H9 (cell line): ENCODE data around the gene WNT2. TPM values are rescaled to one million over a fixed set of nuclear protein-coding genes. Genes with fewer than 3 reads are reported as not detected.

Experiments
- DNase-seq: peaks from one replicate; pipeline ENCODE4 v3.0.0-alpha.2; 2017
- H2AFZ ChIP-seq: one replicate; pipeline ENCODE4 v1.6.1; 2013; ENCODE audit warnings: mild to moderate bottlenecking, low read length, control low read depth, moderate library complexity
- H2AK5ac ChIP-seq: 2 replicates; pipeline ENCODE4 v1.6.1; 2013; ENCODE audit warnings: low read length, control low read depth, mixed read lengths; ENCODE audit not compliant: insufficient read length
- H2BK120ac ChIP-seq: one replicate; pipeline ENCODE4 v1.6.1; 2013; ENCODE audit warnings: low read depth, mild to moderate bottlenecking, low read length, control low read depth, inconsistent platforms; ENCODE audit not compliant: poor library complexity, severe bottlenecking
- H2BK12ac ChIP-seq: 2 replicates; pipeline ENCODE4 v1.6.1; 2013; ENCODE audit warnings: low read length, control low read depth, mixed read lengths, low read depth; ENCODE audit not compliant: insufficient read length
- H2BK15ac ChIP-seq: 2 replicates; pipeline ENCODE4 v1.6.1; 2013; ENCODE audit warnings: low read depth, low read length, control low read depth
- H2BK20ac ChIP-seq: one replicate; pipeline ENCODE4 v1.6.1; 2013; ENCODE audit warnings: low read depth, mild to moderate bottlenecking, low read length, control low read depth, inconsistent platforms; ENCODE audit not compliant: poor library complexity, severe bottlenecking
- H2BK5ac ChIP-seq: 2 replicates; pipeline ENCODE4 v1.6.1; 2013; ENCODE audit warnings: low read length, control low read depth, mixed read lengths; ENCODE audit not compliant: insufficient read length
- H3K14ac ChIP-seq: 2 replicates; pipeline ENCODE4 v1.6.1; 2013; ENCODE audit warnings: low read length, control low read depth; ENCODE audit not compliant: insufficient read depth
- H3K18ac ChIP-seq: 2 replicates; pipeline ENCODE4 v1.6.1; 2013; ENCODE audit warnings: low read depth, mild to moderate bottlenecking, mixed read lengths, low read length, control low read depth; ENCODE audit not compliant: insufficient read length
- H3K23ac ChIP-seq: 2 replicates; pipeline ENCODE4 v1.6.1; 2013; ENCODE audit warnings: low read length, control low read depth, mixed read lengths, low read depth; ENCODE audit not compliant: insufficient read length
- H3K23me2 ChIP-seq: 2 replicates; pipeline ENCODE4 v1.6.1; 2013; ENCODE audit warnings: low read depth, mild to moderate bottlenecking, mixed read lengths, low read length, control low read depth; ENCODE audit not compliant: insufficient read length, poor library complexity, severe bottlenecking
- H3K27ac ChIP-seq: 2 replicates; pipeline ENCODE4 v1.5.1; 2013; ENCODE audit warnings: low read length, control low read depth, mixed read lengths, low read depth; ENCODE audit not compliant: insufficient read length
- H3K27me3 ChIP-seq: 2 replicates; pipeline ENCODE4 v1.6.1; 2013; ENCODE audit warnings: low read length, control low read depth, inconsistent platforms; ENCODE audit not compliant: insufficient read depth
- H3K4ac ChIP-seq: 2 replicates; pipeline ENCODE4 v1.6.1; 2013; ENCODE audit warnings: low read depth, mild to moderate bottlenecking, control low read depth, inconsistent platforms, low read length, moderate library complexity
- H3K4me1 ChIP-seq: 2 replicates; pipeline ENCODE4 v1.6.1; 2013; ENCODE audit warnings: low read length, control low read depth, inconsistent platforms; ENCODE audit not compliant: insufficient read depth
- H3K4me2 ChIP-seq: 2 replicates; pipeline ENCODE4 v1.6.1; 2013; ENCODE audit warnings: low read length, control low read depth, mixed read lengths; ENCODE audit not compliant: insufficient read length, insufficient read depth
- H3K56ac ChIP-seq: 2 replicates; pipeline ENCODE4 v1.6.1; 2013; ENCODE audit warnings: low read depth, mild to moderate bottlenecking, mixed read lengths, low read length, control low read depth; ENCODE audit not compliant: insufficient read length
- H3K79me1 ChIP-seq: 2 replicates; pipeline ENCODE4 v1.6.1; 2013; ENCODE audit warnings: low read depth, mild to moderate bottlenecking, moderate library complexity, low read length, control low read depth, inconsistent platforms; ENCODE audit not compliant: insufficient read depth, poor library complexity, severe bottlenecking
- H3K79me2 ChIP-seq: 2 replicates; pipeline ENCODE4 v1.6.1; 2013; ENCODE audit warnings: low read length, control low read depth, inconsistent platforms; ENCODE audit not compliant: insufficient read depth
- H3K9ac ChIP-seq: 2 replicates; pipeline ENCODE4 v1.6.1; 2013; ENCODE audit warnings: low read length, control low read depth, mixed read lengths; ENCODE audit not compliant: insufficient read length; ENCODE audit errors: extremely low read depth
- H3K9me3 ChIP-seq: one replicate; pipeline ENCODE4 v1.6.1; 2013; ENCODE audit warnings: low read depth, low read length, inconsistent platforms; ENCODE audit not compliant: control insufficient read depth
- H3T11ph ChIP-seq: one replicate; pipeline ENCODE4 v1.6.1; 2013; ENCODE audit warnings: mild to moderate bottlenecking, low read length, control low read depth, inconsistent platforms
- H4K20me1 ChIP-seq: one replicate; pipeline ENCODE4 v1.6.1; 2013; ENCODE audit not compliant: control insufficient read depth, insufficient read length, insufficient read depth
- H4K5ac ChIP-seq: 2 replicates; pipeline ENCODE4 v1.6.1; 2013; ENCODE audit warnings: low read depth, mild to moderate bottlenecking, mixed read lengths, low read length, control low read depth; ENCODE audit not compliant: insufficient read length
- H4K8ac ChIP-seq: replicated peaks from 2 replicates; pipeline ENCODE4 v1.6.1; 2013; ENCODE audit warnings: low read length, control low read depth, mixed read lengths, low read depth; ENCODE audit not compliant: insufficient read length
- H4K91ac ChIP-seq: 2 replicates; pipeline ENCODE4 v1.6.1; 2013; ENCODE audit warnings: low read depth, mild to moderate bottlenecking, moderate library complexity, mixed read lengths, low read length, control low read depth; ENCODE audit not compliant: insufficient read length
- H3K27ac Mint-ChIP-seq, 3 experiments: 2 replicates in 2 of 3; 3 replicates in 1 of 3; pipeline ENCODE4 v1.8.0; 2020 to 2021; ENCODE audit warnings: mixed read lengths in 3 of 3, mild to moderate bottlenecking in 1 of 3, moderate library complexity in 1 of 3
- H3K27me3 Mint-ChIP-seq: 2 replicates; pipeline ENCODE4 v1.8.0; 2021; ENCODE audit warnings: low read depth, mild to moderate bottlenecking, moderate library complexity, mixed read lengths
- H3K36me3 Mint-ChIP-seq, 3 experiments: 2 replicates in 2 of 3; 3 replicates in 1 of 3; pipeline ENCODE4 v1.8.0; 2020 to 2021; ENCODE audit warnings: low read depth in 3 of 3, mixed read lengths in 3 of 3; ENCODE audit not compliant: insufficient read depth in 1 of 3
- H3K4me1 Mint-ChIP-seq, 2 experiments: 2 replicates each; pipeline ENCODE4 v1.8.0; 2020; ENCODE audit warnings: mixed read lengths in 2 of 2
- H3K4me3 Mint-ChIP-seq, 2 experiments: 2 replicates in 1 of 2; 3 replicates in 1 of 2; pipeline ENCODE4 v1.8.0; 2020 to 2021; ENCODE audit warnings: mild to moderate bottlenecking in 2 of 2, mixed read lengths in 2 of 2, moderate library complexity in 1 of 2
- H3K9me3 Mint-ChIP-seq, 2 experiments: 2 replicates in 1 of 2; 3 replicates in 1 of 2; pipeline ENCODE4 v1.8.0; 2020; ENCODE audit warnings: mild to moderate bottlenecking in 2 of 2, mixed read lengths in 2 of 2, moderate library complexity in 1 of 2
- WGBS: extraction: QIAGEN DNeasy Blood & Tissue Kit; methylation state at CpG from one replicate; pipeline ENCODE4 v1.1.7; 2013; ENCODE audit warnings: missing lambda C conversion rate, low lambda C conversion rate, mixed read lengths; ENCODE audit not compliant: insufficient read length; ENCODE audit errors: extremely low coverage; 5-methylcytosine and 5-hydroxymethylcytosine counted together
- total RNA-seq: library from RNA; stranded (reverse); gene quantifications from 2 replicates; pipeline ENCODE4 v1.2.1, GENCODE V29; 2021
- TF ChIP-seq, protein P1 (sequence below): fragments of 200-600 bp; sonication (generic); conservative IDR thresholded peaks from 3 replicates; pipeline ENCODE4 v1.8.0; 2021; ENCODE audit warnings: antibody characterized with exemption, mild to moderate bottlenecking

WNT2 gene
- total RNA-seq, 1 experiment from 2014 or later, result not detected

DNA sequence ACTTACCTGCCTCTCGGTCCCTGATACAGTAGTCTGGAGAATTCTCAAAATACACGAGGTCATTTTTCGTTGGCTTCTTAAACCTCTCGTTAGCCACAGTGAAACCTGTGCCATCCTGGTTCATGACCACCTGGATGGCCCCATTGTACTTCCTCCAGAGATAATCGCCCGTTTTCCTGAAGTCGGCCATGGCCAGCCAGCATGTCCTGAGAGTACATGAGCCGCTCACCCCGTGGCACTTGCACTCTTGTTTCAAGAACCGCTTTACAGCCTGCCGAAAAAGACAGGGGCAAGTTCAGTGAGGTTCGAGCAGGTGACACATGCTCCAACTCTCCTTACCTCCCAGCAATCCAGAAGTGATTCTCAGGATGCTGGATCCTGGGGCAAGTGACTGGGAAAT is 25.3 kb downstream of the WNT2 start:
- TF ChIP-seq, protein P1, sequence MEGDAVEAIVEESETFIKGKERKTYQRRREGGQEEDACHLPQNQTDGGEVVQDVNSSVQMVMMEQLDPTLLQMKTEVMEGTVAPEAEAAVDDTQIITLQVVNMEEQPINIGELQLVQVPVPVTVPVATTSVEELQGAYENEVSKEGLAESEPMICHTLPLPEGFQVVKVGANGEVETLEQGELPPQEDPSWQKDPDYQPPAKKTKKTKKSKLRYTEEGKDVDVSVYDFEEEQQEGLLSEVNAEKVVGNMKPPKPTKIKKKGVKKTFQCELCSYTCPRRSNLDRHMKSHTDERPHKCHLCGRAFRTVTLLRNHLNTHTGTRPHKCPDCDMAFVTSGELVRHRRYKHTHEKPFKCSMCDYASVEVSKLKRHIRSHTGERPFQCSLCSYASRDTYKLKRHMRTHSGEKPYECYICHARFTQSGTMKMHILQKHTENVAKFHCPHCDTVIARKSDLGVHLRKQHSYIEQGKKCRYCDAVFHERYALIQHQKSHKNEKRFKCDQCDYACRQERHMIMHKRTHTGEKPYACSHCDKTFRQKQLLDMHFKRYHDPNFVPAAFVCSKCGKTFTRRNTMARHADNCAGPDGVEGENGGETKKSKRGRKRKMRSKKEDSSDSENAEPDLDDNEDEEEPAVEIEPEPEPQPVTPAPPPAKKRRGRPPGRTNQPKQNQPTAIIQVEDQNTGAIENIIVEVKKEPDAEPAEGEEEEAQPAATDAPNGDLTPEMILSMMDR, result no peak
- H3K9me3 Mint-ChIP-seq, result no peaks in the 10 kb centered on the region; a peak in 1 of 5 replicates
- no peak overlapping the region for H3T11ph ChIP-seq
- no peaks in the 10 kb centered on the region for H3K4me1 Mint-ChIP-seq
- H4K5ac ChIP-seq, result no peak overlapping the region
- H2BK15ac ChIP-seq, result peak overlapping the region; percentile 58; the same call in 1 of the 2 replicates
- no peak overlapping the region for H2AK5ac ChIP-seq
- no peak overlapping the region for H3K9ac ChIP-seq
- no peaks in the 10 kb centered on the region for H3K36me3 Mint-ChIP-seq
- no peak overlapping the region for H3K23ac ChIP-seq
- no peak overlapping the region for H3K4me2 ChIP-seq
- no peaks in the 10 kb centered on the region for H3K4me1 ChIP-seq
- H3K56ac ChIP-seq, result no peak overlapping the region
- H3K27me3 ChIP-seq, result no peaks in the 10 kb centered on the region
- H3K79me1 ChIP-seq, result no peaks in the 10 kb centered on the region
- no peak overlapping the region for H3K4ac ChIP-seq
- H2BK120ac ChIP-seq, result no peak overlapping the region
- H3K27me3 Mint-ChIP-seq, result no peaks in the 10 kb centered on the region
- H4K91ac ChIP-seq, result no peak overlapping the region
- no peak overlapping the region for H3K18ac ChIP-seq
- no peak overlapping the region for H2BK5ac ChIP-seq
- DNase-seq, result no peak
- no peak overlapping the region for H2BK12ac ChIP-seq
- no CpG with 5 or more reads among the region's 12 CpGs for WGBS
- no peak overlapping the region for H2AFZ ChIP-seq
- H3K27ac Mint-ChIP-seq, result no peak overlapping the region
- H3K79me2 ChIP-seq, result no peaks in the 10 kb centered on the region
- no peak overlapping the region for H4K8ac ChIP-seq
- H2BK20ac ChIP-seq, result no peak overlapping the region
- no peaks in the 10 kb centered on the region for H3K23me2 ChIP-seq
- no peak overlapping the region for H3K14ac ChIP-seq
- H3K9me3 ChIP-seq, result no peaks in the 10 kb centered on the region
- no peak overlapping the region for H3K27ac ChIP-seq
- H4K20me1 ChIP-seq, result no peaks in the 10 kb centered on the region
- H3K4me3 Mint-ChIP-seq, result no peak overlapping the region
